SK-N-SH (cell line): ENCODE results near the gene HNRNPH3. TPM values are rescaled to one million over a fixed set of nuclear protein-coding genes. Genes with fewer than 3 reads are reported as not detected.
"Not testable (repeated sequence)": the region's sequence is repeated elsewhere in the genome, so short reads cannot be mapped to it uniquely, and the experiment has no call there.

Experiments used
- CTCF ChIA-PET: fragments of 300-600, 350-600 bp; formaldehyde crosslinking; extraction: SDS; loops from one replicate; lab custom pipeline; 2021; lab: Yijun Ruan, JAX
- POLR2A ChIA-PET: fragments of 350-600 bp; sonication (Branson Sonifier 250); formaldehyde crosslinking; extraction: SDS; loops from one replicate; lab custom pipeline; 2020; ENCODE audit warnings: antibody characterized with exemption, inconsistent platforms; lab: Yijun Ruan, JAX
- DNase-seq: peaks from one replicate; pipeline ENCODE4 v3.0.0; 2012
- H2AFZ ChIP-seq: fragments of 200-600 bp; sonication (generic); 2 replicates; pipeline ENCODE4 v1.8.1; 2016; ENCODE audit warnings: antibody characterized with exemption, mild to moderate bottlenecking, low read depth
- H3F3A ChIP-seq: fragments of 200-600 bp; sonication (generic); replicated peaks from 2 replicates; pipeline ENCODE3; 2016; ENCODE audit warnings: antibody characterized with exemption, mild to moderate bottlenecking; ENCODE audit not compliant: insufficient read depth
- H3K27ac ChIP-seq, 2 experiments: fragments of 200-500 bp in 1 of 2; fragments of 200-600 bp in 1 of 2; sonication (Bioruptor generic) in 1 of 2; sonication (generic), shearing (Covaris generic) in 1 of 2; 2 replicates each; pipeline versions ENCODE4 v1.5.1 to v1.6.1; 2014 to 2016; ENCODE audit warnings: low read depth in 2 of 2, inconsistent platforms in 1 of 2, low read length in 1 of 2, mild to moderate bottlenecking in 1 of 2, mixed read lengths in 1 of 2
- H3K27me3 ChIP-seq: fragments of 200-600 bp; sonication (generic), shearing (Covaris generic); 2 replicates; pipeline ENCODE4 v1.6.1; 2016; ENCODE audit warnings: mixed run types; ENCODE audit not compliant: insufficient read depth
- H3K36me3 ChIP-seq, 2 experiments: fragments of 200-500 bp in 1 of 2; fragments of 200-600 bp in 1 of 2; sonication (Bioruptor generic) in 1 of 2; sonication (generic) in 1 of 2; replicated peaks in 1 of 2; 2 replicates each; pipeline versions ENCODE3 to v1.5.1; 2014 to 2016; ENCODE audit warnings: low read length in 1 of 2, mild to moderate bottlenecking in 1 of 2; ENCODE audit not compliant: insufficient read depth in 2 of 2, control insufficient read depth in 1 of 2
- H3K4me1 ChIP-seq, 2 experiments: fragments of 200-500 bp in 1 of 2; fragments of 200-600 bp in 1 of 2; sonication (Bioruptor generic) in 1 of 2; sonication (generic), shearing (Covaris generic) in 1 of 2; 2 replicates each; pipeline versions ENCODE4 v1.5.1 to v1.6.1; 2014 to 2016; ENCODE audit warnings: low read depth in 1 of 2, low read length in 1 of 2, mixed run types in 1 of 2; ENCODE audit not compliant: insufficient read depth in 2 of 2, control insufficient read depth in 1 of 2
- H3K4me2 ChIP-seq: fragments of 200-600 bp; sonication (generic), shearing (Covaris generic); 2 replicates; pipeline ENCODE4 v1.6.1; 2017; ENCODE audit warnings: mixed run types
- H3K4me3 ChIP-seq, 2 experiments: fragments of 200-500 bp in 1 of 2; fragments of 200-600 bp in 1 of 2; sonication (Bioruptor generic) in 1 of 2; sonication (generic), shearing (Covaris generic) in 1 of 2; 2 replicates each; pipeline versions ENCODE4 v1.5.1 to v1.8.1; 2014 to 2016; ENCODE audit warnings: low read depth in 2 of 2, inconsistent platforms in 1 of 2, low read length in 1 of 2, mild to moderate bottlenecking in 1 of 2, mixed read lengths in 1 of 2, moderate library complexity in 1 of 2
- H3K79me2 ChIP-seq: fragments of 200-600 bp; sonication (generic); 2 replicates; pipeline ENCODE4 v1.8.1; 2017; ENCODE audit warnings: mild to moderate bottlenecking; ENCODE audit not compliant: insufficient read depth
- H3K9ac ChIP-seq: fragments of 200-600 bp; sonication (generic); 2 replicates; pipeline ENCODE4 v1.6.1; 2017; ENCODE audit warnings: mixed run types
- H3K9me2 ChIP-seq: fragments of 200-600 bp; sonication (generic); 2 replicates; pipeline ENCODE4 v1.6.1; 2017; ENCODE audit warnings: mixed run types
- H3K9me3 ChIP-seq: fragments of 200-600 bp; sonication (generic); 2 replicates; pipeline ENCODE4 v1.6.1; 2017; ENCODE audit warnings: mixed run types, mild to moderate bottlenecking, moderate library complexity
- H4K20me1 ChIP-seq: fragments of 200-600 bp; sonication (generic); 2 replicates; pipeline ENCODE4 v1.6.1; 2017; ENCODE audit warnings: mild to moderate bottlenecking, mixed run types; ENCODE audit not compliant: insufficient read depth
- EZH2phosphoT487 ChIP-seq: fragments of 200-600 bp; sonication (generic); IDR thresholded peaks from 2 replicates; pipeline ENCODE4 v1.6.1; 2017; ENCODE audit warnings: low read depth, mixed run types, mild to moderate bottlenecking, antibody characterized with exemption, moderate library complexity, borderline replicate concordance
- FOSL2 ChIP-seq: IDR thresholded peaks from 2 replicates; pipeline ENCODE4 v1.4.0; 2012; ENCODE audit warnings: low read depth, mild to moderate bottlenecking, moderate library complexity, borderline replicate concordance
- GABPA ChIP-seq: IDR thresholded peaks from 2 replicates; pipeline ENCODE4 v1.4.0; 2012; ENCODE audit warnings: low read depth, mild to moderate bottlenecking
- JUND ChIP-seq: IDR thresholded peaks from 2 replicates; pipeline ENCODE4 v1.4.0; 2012
- MXI1 ChIP-seq: IDR thresholded peaks from 2 replicates; pipeline ENCODE4 v1.6.1; 2012; ENCODE audit warnings: mild to moderate bottlenecking, low read depth, low read length, improper control_type of control experiment
- RCOR1 ChIP-seq: fragments of 150-350 bp; IDR thresholded peaks from 2 replicates; pipeline ENCODE4 v1.6.1; 2017; ENCODE audit warnings: antibody characterized with exemption, low read length
- SIN3A ChIP-seq: IDR thresholded peaks from 2 replicates; pipeline ENCODE4 v1.6.1; 2012; ENCODE audit warnings: low read depth, mild to moderate bottlenecking, low read length, moderate library complexity, borderline replicate concordance
- USF1 ChIP-seq: IDR thresholded peaks from 2 replicates; pipeline ENCODE4 v1.4.0; 2012; ENCODE audit warnings: low read depth, borderline replicate concordance
- WGBS: methylation state at CpG from one replicate; pipeline ENCODE4 v1.1.6; 2017; ENCODE audit warnings: low lambda C conversion rate; 5-methylcytosine and 5-hydroxymethylcytosine counted together
- polyA plus RNA-seq, 3 experiments: library from polyadenylated mRNA; depleted of rRNA; stranded (reverse); fragments of >200 nt; gene quantifications; 2 replicates each; pipeline ENCODE4 v1.2.3, GENCODE V29; 2012
- TF ChIP-seq, protein P1 (sequence below): IDR thresholded peaks from 2 replicates; pipeline ENCODE4; 2012

HNRNPH3 gene
- polyA plus RNA-seq, 1 of the 3 experiments (the other 2 are of a cell fraction) = 73.0 TPM

DNA sequence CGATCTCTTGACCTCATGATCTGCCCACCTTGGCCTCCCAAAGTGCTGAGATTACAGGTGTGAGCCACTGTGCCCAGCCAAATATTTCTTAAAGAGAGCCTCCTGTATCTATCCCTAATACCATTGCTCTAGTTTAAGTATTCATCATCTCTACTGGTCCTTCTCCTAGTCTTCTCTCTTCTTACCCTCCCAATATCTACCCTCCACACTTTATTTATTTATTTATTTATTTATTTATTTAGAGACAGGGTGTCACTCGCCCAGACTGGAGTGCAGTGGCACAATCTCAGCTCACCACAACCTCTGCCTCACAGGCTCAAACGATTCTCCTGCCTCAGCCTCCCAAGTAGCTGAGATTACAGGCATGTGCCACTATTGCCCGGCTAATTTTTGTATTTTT, 7.5 kb upstream of the HNRNPH3 start:
- 87% methylated on average over 4 of the region's 4 CpGs for WGBS
- H3K79me2 ChIP-seq, H3K9me2 ChIP-seq, H2AFZ ChIP-seq, H3K4me3 ChIP-seq, H3K27ac ChIP-seq, POLR2A ChIA-PET, H3K4me2 ChIP-seq, H3K9ac ChIP-seq, H4K20me1 ChIP-seq, DNase-seq, H3K36me3 ChIP-seq, H3K27me3 ChIP-seq, H3K9me3 ChIP-seq: not testable (repeated sequence)
- CTCF ChIA-PET = interaction anchor here (0.9 to 1.8 kb wide), 2 partner anchors 24 to 112 kb away, joined by 4 to 8 read pairs; no protein-coding TSS in a partner anchor
- Histone ChIP-seq H3F3A (peaks cover 18% of the 10 kb centered on the region), H3K4me1 (peaks cover 10 to 15% of the 10 kb centered on the region in 2 experiments)

- Histone ChIP-seq H3K27ac (peak overlapping the region; percentile 81 to 83), H2AFZ (peak overlapping the region; percentile 87), H3K79me2 (peaks cover 22% of the 10 kb centered on the region), H3K4me2 (peak overlapping the region; percentile 32; the same call in 1 of the 2 replicates), H3K4me1 (peaks cover 17 to 18% of the 10 kb centered on the region in 2 experiments), H3F3A (peaks cover 34% of the 10 kb centered on the region), H3K36me3 (no peaks in the 10 kb centered on the region), H3K4me3 (no peak overlapping the region; a peak in 2 of 4 replicates), H4K20me1 (peaks cover 4% of the 10 kb centered on the region), H3K9me3 (no peaks in the 10 kb centered on the region), H3K9ac (peak overlapping the region; percentile 46), H3K9me2 (no peaks in the 10 kb centered on the region), H3K27me3 (no peaks in the 10 kb centered on the region)
- ChIA-PET CTCF (interaction anchor here (1.0 to 3.3 kb wide), 3 partner anchors 26 to 172 kb away, joined by 4 to 12 read pairs (median 5); no protein-coding TSS in a partner anchor), POLR2A (no interaction called here)
- DNase-seq = peak; percentile 68
- WGBS = 7% methylated on average over 4 of the region's 4 CpGs
- TF ChIP-seq EZH2phosphoT487 (no peak), MXI1 (peak; percentile 68; the same call in 1 of the 2 replicates), USF1 (peak; percentile 85)
These were observed 3.7 kb upstream of the HNRNPH3 start for GRCh38 chr10:68327889-68328786.

DNA sequence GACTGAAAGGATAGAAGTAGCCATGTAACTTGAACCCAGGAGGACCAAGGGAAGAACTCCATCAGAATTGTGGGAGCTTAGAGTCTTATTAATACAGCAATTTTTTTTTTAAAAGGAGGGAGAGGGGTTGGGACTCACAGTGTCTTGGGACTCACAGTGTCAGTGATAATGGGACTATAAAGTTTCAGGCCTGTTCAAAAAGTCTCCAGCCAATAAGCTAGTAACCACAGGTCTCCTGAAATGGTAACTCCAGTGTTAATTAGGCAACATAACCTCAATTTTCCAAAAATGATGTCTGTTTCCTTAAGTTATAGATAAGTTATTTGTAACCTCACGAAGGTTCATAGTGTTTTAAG, 2.4 kb upstream of the HNRNPH3 start:
- ChIA-PET CTCF (interaction anchor here (0.6 to 1.3 kb wide), 2 partner anchors 19 to 28 kb away, joined by 3 to 4 read pairs; no protein-coding TSS in a partner anchor), POLR2A (no interaction called here)
- H3K27me3 ChIP-seq = no peaks in the 10 kb centered on the region
- H3K4me1 ChIP-seq = peaks cover 17 to 18% of the 10 kb centered on the region in 2 experiments
- H3K79me2 ChIP-seq = peaks cover 35% of the 10 kb centered on the region
- no peak overlapping the region for H3K4me3 ChIP-seq
- peak overlapping the region; percentile 9; the same call in 1 of the 2 replicates for H2AFZ ChIP-seq
- peak overlapping the region; percentile 81 to 83 for H3K27ac ChIP-seq
- peaks cover 17% of the 10 kb centered on the region for H4K20me1 ChIP-seq
- H3K9ac ChIP-seq = no peak overlapping the region
- WGBS = 100% methylated on average over 1 of the region's 1 CpG
- TF ChIP-seq SIN3A = peak; percentile 6; the same call in 1 of the 2 replicates
- TF ChIP-seq JUND = no peak
- TF ChIP-seq GABPA = no peak
- no peak for TF ChIP-seq MXI1
- no peak for TF ChIP-seq FOSL2
- no peak for TF ChIP-seq RCOR1
- TF ChIP-seq, protein P1, sequence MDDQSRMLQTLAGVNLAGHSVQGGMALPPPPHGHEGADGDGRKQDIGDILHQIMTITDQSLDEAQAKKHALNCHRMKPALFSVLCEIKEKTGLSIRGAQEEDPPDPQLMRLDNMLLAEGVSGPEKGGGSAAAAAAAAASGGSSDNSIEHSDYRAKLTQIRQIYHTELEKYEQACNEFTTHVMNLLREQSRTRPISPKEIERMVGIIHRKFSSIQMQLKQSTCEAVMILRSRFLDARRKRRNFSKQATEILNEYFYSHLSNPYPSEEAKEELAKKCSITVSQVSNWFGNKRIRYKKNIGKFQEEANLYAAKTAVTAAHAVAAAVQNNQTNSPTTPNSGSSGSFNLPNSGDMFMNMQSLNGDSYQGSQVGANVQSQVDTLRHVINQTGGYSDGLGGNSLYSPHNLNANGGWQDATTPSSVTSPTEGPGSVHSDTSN = no peak
- H3K9me2 ChIP-seq = no peaks in the 10 kb centered on the region
- no peak for DNase-seq
- peaks cover 40% of the 10 kb centered on the region for H3F3A ChIP-seq
- peaks cover 0 to 5% of the 10 kb centered on the region in 2 experiments for H3K36me3 ChIP-seq
- H3K9me3 ChIP-seq = no peaks in the 10 kb centered on the region
- H3K4me2 ChIP-seq = peak overlapping the region; percentile 32; the same call in 1 of the 2 replicates
